H4 (cell line): ENCODE measurements around the gene HCFC1. TPM values are rescaled to one million over a fixed set of nuclear protein-coding genes. Genes with fewer than 3 reads are reported as not detected.

Experiments used
- DNase-seq: peaks from one replicate; pipeline ENCODE4 v3.0.0-alpha.2; 2015; ENCODE audit warnings: low spot score
- total RNA-seq: library from RNA; depleted of rRNA; stranded (reverse); fragments of >200 nt; shearing (Covaris generic); gene quantifications from 2 replicates; pipeline ENCODE4 v1.2.3, GENCODE V29; 2014

Gene HCFC1
- total RNA-seq, 1 experiment from 2014 or later: 23.5 TPM

- peak; percentile 28 for DNase-seq
Observed at GRCh38 chrX:153924149-153924861, 47.3 kb downstream of the HCFC1 start.

DNA sequence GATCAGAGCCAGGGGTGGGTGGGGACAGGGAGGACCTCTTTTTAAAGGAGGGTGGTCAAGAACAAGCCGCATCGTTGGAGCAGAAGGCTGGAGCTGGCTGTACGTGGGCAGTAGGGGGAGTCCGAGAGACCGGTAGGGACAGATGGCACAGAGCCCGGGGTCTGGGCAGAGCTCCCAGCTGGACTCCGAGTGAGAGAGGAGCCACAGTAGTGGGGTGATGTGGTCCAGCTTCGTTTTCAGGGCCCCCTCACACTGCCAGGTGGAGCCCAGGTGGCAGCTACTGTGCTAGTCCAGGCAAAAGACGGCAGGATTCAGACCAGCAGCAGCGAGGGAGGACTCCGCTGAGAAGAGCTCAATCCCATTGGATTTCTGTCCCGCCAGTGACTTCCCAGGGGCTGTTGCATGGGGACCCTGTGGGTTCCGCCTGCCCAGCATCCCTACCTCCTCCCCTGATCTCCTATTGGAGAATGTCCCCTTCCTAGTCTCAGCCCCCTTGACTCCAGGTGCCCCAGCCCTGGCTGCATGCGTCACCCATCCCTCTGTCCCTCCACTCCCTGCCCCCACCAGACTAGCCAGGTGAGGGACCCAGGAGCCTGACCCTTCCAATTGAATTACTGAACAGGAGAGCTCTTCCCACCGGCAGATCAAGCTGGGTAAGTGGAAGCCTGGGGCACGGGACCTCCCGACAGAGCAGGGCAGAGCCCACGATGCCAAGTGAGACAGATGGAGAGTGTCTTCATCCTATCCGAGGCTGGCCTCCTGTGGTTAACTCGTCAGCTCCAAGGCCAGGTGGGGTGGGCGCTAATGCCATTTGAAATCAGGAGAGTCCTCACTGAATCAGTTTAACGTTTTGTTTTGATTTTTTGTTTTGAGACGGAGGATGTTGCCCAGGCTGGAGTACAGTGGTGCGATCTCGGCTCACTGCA lies 48.4 kb downstream of the HCFC1 start:
- peak; percentile 53 for DNase-seq

GRCh38 chrX:153921511-153922446 lies 49.8 kb downstream of the HCFC1 start:
- no peak for DNase-seq

DNA sequence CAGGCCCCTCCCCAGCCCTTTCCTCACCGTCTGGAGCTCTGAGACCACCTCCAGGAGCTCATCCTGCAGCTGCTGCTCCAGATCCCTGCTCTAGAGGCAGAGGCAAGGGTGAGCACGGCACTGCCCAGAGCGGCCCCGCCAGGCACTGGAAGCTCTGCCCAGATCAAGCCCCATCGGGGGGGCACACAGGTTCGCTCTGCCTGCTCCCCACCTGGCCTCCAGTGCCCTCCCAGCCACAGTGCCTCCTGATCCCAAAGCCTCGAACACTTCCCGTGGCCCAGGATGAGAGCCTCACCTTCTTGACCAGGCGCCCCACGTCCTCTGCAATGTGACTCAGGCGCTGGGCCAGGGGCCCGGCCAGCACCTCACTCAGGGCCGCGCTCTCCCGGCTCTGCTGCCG lies 50.5 kb downstream of the HCFC1 start:
- DNase-seq: no peak

DNA sequence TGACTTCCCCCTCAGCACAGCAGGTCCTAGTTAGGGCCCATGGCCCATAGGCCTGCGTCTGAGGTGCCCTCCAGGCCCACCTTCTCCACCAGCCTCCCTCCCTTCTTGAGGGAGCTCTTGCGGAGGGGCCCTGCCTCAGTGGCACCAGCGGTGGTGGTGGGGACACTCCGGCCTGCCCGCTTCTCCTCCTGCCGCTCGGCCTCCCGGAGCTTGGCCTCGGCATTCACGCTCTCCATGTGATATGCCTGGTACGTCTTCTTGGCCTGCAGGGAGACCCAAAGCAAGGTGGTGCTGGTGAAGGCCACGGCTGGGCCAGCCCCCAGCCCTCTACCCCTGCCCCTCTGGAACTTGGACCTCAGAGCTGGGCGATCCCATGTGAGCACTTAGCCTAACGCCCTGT lies 51.1 kb downstream of the HCFC1 start:
- DNase-seq: no peak

DNA sequence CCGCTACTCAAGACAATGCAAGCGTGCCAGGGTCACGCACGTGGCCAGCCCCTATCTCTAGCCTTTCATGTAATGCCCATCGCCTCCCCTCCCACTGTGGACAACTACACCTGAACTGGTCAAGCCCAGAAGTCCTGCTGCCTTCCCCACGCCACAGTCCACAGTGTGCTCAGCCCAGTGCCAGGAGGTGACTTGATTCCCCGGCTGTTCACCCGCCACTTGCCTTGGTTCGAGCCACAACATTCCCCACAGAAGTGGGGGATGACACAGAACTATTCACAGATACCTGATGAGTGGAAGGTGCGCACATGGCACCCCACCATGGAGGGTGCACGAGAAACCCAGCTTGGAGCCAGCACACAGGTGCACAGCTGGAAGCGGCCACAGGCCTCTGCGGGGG lies 52.3 kb downstream of the HCFC1 start:
- DNase-seq: no peak

DNA sequence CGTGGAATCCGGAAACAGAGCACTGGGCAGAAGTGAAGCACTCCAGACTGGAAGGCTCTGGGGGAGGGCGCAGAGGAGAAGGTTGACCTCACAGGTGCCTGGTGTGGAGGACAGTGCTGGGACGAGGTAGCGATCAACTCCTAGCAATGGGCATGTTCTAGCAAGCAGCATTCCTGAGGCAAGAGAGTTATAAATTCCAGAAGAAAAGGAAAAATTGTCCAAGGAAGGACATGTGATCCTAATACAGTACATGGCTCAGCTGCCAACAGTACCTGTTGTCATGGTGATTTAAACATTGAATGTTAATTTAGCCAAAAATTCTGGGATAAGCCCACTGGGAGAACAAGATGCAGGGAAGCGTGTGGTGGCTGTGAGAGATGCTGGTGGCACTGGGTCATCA lies 53.7 kb downstream of the HCFC1 start:
- no peak for DNase-seq

DNA sequence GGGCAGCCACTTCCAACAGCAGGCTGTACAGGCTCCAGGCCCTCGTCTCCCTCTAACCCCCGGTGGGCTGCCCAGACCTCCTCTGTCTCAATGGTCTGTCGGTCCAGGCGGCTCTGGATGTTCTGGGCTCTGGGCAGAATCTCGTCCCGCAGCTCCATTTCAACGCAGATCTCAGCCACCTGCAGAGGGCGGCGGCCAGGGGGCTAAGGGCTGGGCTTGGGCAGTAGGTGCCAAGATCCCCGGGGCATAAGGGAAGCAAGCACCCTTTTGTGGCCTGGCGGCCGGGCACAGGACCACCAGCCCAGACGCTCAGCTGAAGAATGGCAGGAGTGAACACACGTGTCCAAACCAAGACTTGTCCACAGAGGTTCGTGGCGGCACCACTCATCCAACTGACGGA lies 57.9 kb downstream of the HCFC1 start:
- no peak for DNase-seq

DNA sequence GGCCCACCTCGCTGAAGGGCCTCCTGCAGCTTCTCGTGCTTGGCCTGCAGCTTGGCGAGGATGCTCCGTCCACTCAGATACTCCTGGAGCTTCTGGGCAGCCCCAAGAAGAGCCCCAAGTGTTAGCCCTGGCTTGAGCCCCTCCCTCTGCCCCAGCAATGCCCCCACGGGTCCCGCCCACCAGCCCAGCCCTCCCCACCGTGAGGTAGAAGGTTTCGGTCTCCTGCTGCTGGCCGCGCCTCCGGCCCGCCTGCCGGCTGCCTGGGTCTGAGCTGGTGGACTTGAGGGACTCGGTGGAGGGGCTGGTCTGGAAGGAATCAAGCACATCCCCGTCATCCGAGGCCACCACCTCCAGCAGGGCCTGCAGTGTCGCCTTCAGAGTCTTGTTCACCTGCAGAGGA lies 58.4 kb downstream of the HCFC1 start:
- no peak for DNase-seq

DNA sequence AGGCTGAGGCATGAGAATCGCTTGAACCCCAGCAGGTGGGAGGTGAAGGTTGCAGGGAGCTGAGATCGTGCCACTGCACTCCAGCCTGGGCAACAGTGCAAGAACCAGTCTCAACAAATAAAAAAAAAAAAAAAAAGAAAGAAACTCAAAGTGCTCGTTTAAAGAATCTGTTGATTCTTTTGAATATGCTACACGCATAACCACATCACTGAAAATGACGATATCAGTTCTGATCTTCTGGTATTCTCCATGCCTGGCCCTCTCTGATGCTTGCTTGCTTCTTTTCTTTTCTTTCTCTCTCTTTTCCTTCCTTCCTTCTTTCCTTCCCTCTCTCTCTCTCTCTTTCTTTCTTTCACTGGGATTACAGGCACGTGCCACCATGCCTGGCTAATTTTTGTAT lies 59.8 kb downstream of the HCFC1 start:
- DNase-seq: no peak

GRCh38 chrX:153910446-153910845 lies 61.2 kb downstream of the HCFC1 start:
- DNase-seq: no peak

DNA sequence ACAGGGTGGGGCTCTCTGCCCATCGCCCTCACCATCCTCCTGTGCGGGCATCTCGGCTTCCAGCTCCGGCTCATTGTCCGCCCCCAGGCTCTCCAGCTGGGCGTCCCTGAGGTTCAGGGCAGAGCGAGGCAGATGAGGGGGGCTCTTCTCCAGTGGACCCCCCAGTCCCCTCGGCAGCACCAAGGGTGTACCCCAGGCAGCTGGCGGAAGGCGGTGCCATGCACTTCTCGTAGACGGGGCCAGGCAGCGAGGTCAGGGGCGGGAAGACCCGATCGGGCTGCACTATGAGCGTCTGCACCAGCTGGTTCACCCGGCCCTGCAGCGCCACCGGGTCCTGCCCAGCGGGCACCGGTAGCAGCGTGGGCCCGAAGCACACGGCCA lies 61.6 kb downstream of the HCFC1 start:
- no peak for DNase-seq

DNA sequence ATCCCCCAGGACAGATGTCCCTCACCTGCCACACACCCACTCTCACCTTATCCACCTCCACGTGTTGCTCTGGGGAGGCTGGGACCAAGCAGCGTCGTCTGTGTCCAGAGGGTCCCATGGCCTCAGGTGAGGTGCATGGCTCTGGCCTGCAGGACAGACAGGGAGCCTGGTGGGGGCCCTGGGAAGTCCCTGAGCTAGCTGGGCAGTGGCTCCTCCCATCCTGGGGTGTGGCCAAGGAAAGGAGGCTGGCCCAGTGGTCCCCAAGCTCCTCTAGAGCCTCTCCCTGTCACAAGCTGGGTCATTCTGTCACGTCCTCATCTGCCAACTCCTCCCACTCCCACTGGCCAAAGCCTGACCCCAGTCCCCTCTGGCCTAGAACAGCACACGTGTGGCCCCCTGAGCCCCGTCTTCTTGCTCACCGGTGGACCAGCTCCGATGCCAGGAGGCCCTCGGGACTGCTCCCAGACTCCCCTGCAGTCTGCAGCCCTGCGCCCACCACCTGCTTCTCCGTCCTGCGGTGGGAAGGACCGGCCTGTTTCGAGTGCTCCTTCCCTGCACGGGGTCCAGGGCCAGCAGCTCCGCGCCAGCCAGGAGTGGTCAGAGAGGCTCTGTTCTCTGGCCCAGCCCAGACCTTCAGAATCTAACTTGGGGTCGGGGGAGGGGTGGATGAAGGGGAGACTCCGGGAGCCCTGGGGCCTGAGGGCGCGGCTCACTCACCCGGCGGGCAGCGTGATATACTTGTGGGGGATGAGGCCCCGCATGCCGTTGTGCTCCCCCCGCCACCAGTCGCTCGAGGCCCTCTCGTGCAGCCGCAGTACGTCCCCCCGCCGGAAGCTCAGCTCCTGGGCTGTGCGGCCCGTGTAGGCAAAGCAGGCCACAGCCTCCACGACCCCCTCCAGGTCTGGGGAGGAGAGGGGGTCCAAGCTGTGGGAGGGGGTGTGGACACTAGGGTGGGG lies 62.3 kb downstream of the HCFC1 start:
- DNase-seq: no peak

- DNase-seq: no peak
Observed at GRCh38 chrX:153908219-153908860, 63.3 kb downstream of the HCFC1 start.

- no peak for DNase-seq
Observed at GRCh38 chrX:153907456-153907855, 64.2 kb downstream of the HCFC1 start.

GRCh38 chrX:153906126-153906917 lies 65.3 kb downstream of the HCFC1 start:
- no peak for DNase-seq

- no peak for DNase-seq
Observed at GRCh38 chrX:153905481-153906095, 66.0 kb downstream of the HCFC1 start.

DNA sequence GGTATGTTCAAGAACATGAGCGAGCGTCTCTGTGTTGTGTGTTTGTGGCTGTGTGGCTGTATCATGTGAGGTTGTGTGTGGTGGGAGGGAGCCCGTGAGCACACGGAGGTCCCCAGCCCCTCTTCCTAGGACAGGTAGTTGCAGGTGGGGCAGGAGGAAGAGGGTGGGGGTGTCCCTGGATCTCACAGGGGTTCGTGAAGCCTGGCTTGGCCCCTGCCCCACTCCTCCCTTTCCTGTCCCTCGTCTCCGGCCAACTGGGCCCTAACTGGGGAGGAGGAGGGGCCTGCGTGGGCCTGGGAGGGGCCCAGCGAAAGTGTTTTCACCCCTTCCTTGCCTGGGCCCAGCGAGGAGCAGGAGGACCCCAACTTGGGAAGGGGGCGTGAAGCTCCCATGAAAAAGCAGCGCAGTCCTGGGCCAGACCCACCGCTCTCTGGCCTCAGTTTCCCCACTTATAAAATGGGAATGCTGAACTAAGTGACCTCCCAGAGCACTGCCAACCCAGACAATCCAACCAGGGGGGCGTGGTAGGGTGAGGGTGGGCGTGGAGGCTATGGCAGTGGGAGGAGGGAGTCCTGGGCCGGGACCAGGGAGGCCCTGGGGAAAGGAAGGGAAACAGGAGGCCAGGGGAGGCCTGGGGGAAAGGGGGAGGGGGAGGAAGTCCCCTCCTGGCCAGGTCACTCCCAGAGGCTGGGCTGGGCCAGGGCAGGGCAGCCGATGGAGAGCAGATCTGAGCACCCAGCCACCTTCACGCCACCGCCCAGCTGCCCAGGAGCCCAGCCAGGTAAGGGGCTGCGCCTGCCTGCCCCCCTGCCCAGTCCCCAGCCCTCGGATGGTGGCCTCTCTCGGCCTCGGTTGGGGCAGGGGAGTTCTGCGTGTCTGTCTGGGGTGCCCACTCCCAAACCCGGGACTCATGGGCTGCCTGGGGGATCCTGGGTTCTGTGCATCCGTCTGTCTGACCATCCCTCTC lies 67.3 kb downstream of the HCFC1 start, which contains the start of gene AVPR2:
Gene AVPR2 (plus strand): TSS at position 683 of the 967 bp plus-strand sequence. CDS start 473 bp downstream, outside the sequence.
- no peak for DNase-seq
